GM18873 (cell line): Measurements from ENCODE around the gene ACSL3.
"Not testable (repeated sequence)": the region's sequence is repeated elsewhere in the genome, so short reads cannot be mapped to it uniquely, and the experiment has no call there.

Source experiments
- ATAC-seq: cut with Tn5 transposase; IDR thresholded peaks from one replicate; pipeline ENCODE4 v1.9.1; 2021; ENCODE audit warnings: mild to moderate bottlenecking, moderate library complexity, moderate number of reproducible peaks; ENCODE audit not compliant: unreplicated experiment, low FRiP score

Gene ACSL3

GRCh38 chr2:222848862-222849261 is 12.0 kb upstream of the ACSL3 start:
- no peak for ATAC-seq

- no peak for ATAC-seq
Measured at GRCh38 chr2:222851956-222852617, 8.7 kb upstream of the ACSL3 start.

- ATAC-seq = no peak
Measured at GRCh38 chr2:222854773-222855700, 5.8 kb upstream of the ACSL3 start.

- no peak for ATAC-seq
Measured at GRCh38 chr2:222859786-222860612, 837 bp upstream of the ACSL3 start.

GRCh38 chr2:222861411-222862105 is 722 bp downstream of the ACSL3 start:
- ATAC-seq = peak; percentile 13

GRCh38 chr2:222862106-222862908 is 1.5 kb downstream of the ACSL3 start:
- no peak for ATAC-seq

- ATAC-seq = no peak
Measured at GRCh38 chr2:222862909-222863544, 2.2 kb downstream of the ACSL3 start.

- no peak for ATAC-seq
Measured at GRCh38 chr2:222864296-222864695, 3.5 kb downstream of the ACSL3 start.

GRCh38 chr2:222865301-222865700 is 4.5 kb downstream of the ACSL3 start:
- ATAC-seq = no peak

- no peak for ATAC-seq
Measured at GRCh38 chr2:222866358-222866960, 5.6 kb downstream of the ACSL3 start.

GRCh38 chr2:222868560-222869251 is 7.9 kb downstream of the ACSL3 start:
- ATAC-seq = not testable (repeated sequence)

GRCh38 chr2:222869252-222869560 is 8.4 kb downstream of the ACSL3 start:
- no peak for ATAC-seq

- ATAC-seq = no peak
Measured at GRCh38 chr2:222871291-222871690, 10.5 kb downstream of the ACSL3 start.

GRCh38 chr2:222872551-222872950 is 11.7 kb downstream of the ACSL3 start:
- no peak for ATAC-seq

GRCh38 chr2:222875482-222875881 is 14.6 kb downstream of the ACSL3 start:
- ATAC-seq = no peak

GRCh38 chr2:222876947-222877346 is 16.1 kb downstream of the ACSL3 start:
- no peak for ATAC-seq

- no peak for ATAC-seq
Measured at GRCh38 chr2:222877556-222878300, 16.9 kb downstream of the ACSL3 start.
